ENCODE measurements around the gene RPS15.

RPS15 gene

DNA sequence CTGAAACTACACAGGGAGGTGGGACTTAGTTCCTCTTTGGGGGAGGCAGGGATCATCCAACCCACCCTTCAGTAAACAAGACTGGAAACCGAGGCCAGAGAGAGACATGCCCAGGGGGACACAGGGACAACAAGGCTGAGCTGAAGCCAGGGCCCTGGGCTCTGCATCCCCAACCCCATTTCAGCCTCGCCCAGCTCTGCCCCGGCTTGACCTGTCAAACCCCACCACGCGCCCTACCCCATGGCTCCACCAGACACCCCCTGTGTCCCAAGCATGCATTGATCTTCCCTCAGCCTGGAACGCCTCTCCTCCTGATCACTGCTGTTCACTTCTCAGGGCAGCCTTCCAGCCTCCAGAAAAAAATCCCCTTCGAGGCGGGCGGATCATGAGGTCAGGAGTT, 9.7 kb downstream of the RPS15 start:
- no CpG with 5 or more reads among the region's 9 CpGs for WGBS (ENCODE audit: extremely low coverage, insufficient coverage, insufficient read length)

DNA sequence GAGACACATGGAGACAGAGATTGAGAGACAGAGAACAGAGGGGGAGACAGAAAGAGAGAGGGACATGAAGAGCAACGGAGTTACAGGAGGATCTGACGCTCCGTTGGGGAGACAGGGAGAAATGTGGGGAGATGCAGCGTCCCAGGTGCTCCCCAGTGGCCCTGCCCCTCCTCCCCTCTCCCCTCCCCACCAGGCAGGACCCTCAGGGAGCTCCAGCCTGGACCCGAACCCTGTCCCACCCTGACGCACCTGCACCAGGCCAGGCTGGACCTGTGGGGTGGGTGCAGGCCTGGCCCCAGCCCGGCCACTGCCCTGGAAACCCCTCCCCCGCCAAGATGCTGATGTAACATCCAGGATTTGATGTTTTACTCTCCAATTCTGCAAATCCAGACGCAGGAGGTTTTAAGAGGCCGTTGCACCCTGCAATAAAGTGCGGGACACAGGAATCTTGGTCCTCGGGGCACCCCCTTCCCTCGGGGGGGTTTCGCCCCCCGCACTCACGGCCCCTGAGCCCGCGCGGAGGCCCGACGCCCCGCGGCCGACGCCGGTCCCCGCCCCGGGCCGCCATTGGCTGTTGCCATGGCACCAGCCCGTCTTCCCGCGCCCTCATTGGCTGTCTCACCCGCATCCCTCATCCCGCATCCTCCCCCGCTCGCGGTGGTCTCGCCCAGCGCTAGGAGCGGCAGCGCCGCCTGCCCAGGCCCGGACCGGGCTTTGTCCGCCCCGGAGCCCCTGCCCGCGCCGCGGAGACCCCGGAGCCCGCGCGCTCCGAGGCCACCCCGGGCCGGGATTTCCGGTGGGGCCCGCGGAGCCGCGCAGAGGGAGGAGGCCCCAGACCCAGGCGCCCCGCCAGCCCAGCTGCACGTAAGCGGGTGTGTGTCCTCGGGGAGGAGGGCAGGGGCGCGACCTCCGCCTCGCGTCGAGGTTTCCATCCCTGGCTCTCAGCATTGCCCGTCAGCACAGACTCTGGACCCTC, 11.6 kb downstream of the RPS15 start, which contains the start of gene APC2:
TSS of gene APC2 (plus strand) at position 655 of the 976 bp plus-strand sequence. CDS start 2,881 bp downstream, outside the sequence.
- no peak within 1 kb of the TSS for H3K27ac ChIP-seq (ENCODE audit: low read depth, low read length)
- H3K79me1 ChIP-seq (ENCODE audit: low read length), result no peaks in the 10 kb centered on the region
- no peak within 1 kb of the TSS for H4K8ac ChIP-seq (ENCODE audit: low read depth, low read length)
- H2BK120ac ChIP-seq (ENCODE audit: insufficient read depth, low read length, poor library complexity), result no peak within 1 kb of the TSS
- no peak within 1 kb of the TSS for H3K9ac ChIP-seq (ENCODE audit: low read length)
- H2BK12ac ChIP-seq (ENCODE audit: low read length), result no peak within 1 kb of the TSS
- peaks cover 12% of the 10 kb centered on the region for H3K9me3 ChIP-seq (ENCODE audit: insufficient read depth, low read depth, low read length)
- H3K18ac ChIP-seq (ENCODE audit: low read length), result no peak within 1 kb of the TSS
- H3K79me2 ChIP-seq (ENCODE audit: control insufficient read depth, insufficient read depth, low read length, poor library complexity), result no peaks in the 10 kb centered on the region
- H2BK5ac ChIP-seq (ENCODE audit: low read depth, low read length, poor library complexity), result no peak within 1 kb of the TSS
- H3K14ac ChIP-seq (ENCODE audit: low read length), result no peak within 1 kb of the TSS
- DNase-seq, result peak in 1 of 2 donors; percentile 33
- peaks cover 63% of the 10 kb centered on the region for H3K27me3 ChIP-seq (ENCODE audit: insufficient read depth, low read length)
- H2AK5ac ChIP-seq (ENCODE audit: low read length), result no peak within 1 kb of the TSS
- H3K4me1 ChIP-seq (ENCODE audit: control insufficient read depth in 1 of 2, insufficient read depth in 2 of 2, low read length in 2 of 2), result peaks cover 5 to 11% of the 10 kb centered on the region in 2 experiments
- no peak within 1 kb of the TSS for H3K4ac ChIP-seq (ENCODE audit: low read depth, low read length)
- H4K91ac ChIP-seq (ENCODE audit: low read depth, low read length), result no peak within 1 kb of the TSS
- H3K23ac ChIP-seq (ENCODE audit: low read length), result peak within 1 kb of the TSS; percentile 8
- H2AFZ ChIP-seq (ENCODE audit: insufficient read depth, low read length, poor library complexity), result no peak within 1 kb of the TSS
- no peaks in the 10 kb centered on the region for H3K36me3 ChIP-seq (ENCODE audit: control insufficient read depth in 1 of 2, insufficient read depth in 2 of 2, low read length in 2 of 2)
- no CpG with 5 or more reads among the region's 74 CpGs for WGBS (ENCODE audit: extremely low coverage, insufficient coverage, insufficient read length)
- no peak within 1 kb of the TSS for H3K4me3 ChIP-seq (ENCODE audit: low read depth, low read length)
- H4K12ac ChIP-seq (ENCODE audit: low read depth, low read length), result no peak within 1 kb of the TSS
- H3K4me2 ChIP-seq (ENCODE audit: low read length), result no peak within 1 kb of the TSS

More for the DNA sequence above, 9.7 kb downstream of the RPS15 start:
- peaks cover 63% of the 10 kb centered on the region for H3K27me3 ChIP-seq (ENCODE audit: insufficient read depth, low read length)
- no peak overlapping the region for H4K8ac ChIP-seq (ENCODE audit: low read depth, low read length)
- H3K79me2 ChIP-seq (ENCODE audit: control insufficient read depth, insufficient read depth, low read length, poor library complexity), result no peaks in the 10 kb centered on the region
- no peak overlapping the region for H2AK5ac ChIP-seq (ENCODE audit: low read length)
- H3K27ac ChIP-seq (ENCODE audit: low read depth, low read length), result no peak overlapping the region
- no peak overlapping the region for H4K12ac ChIP-seq (ENCODE audit: low read depth, low read length)
- H3K4ac ChIP-seq (ENCODE audit: low read depth, low read length), result no peak overlapping the region
- H3K4me1 ChIP-seq (ENCODE audit: control insufficient read depth in 1 of 2, insufficient read depth in 2 of 2, low read length in 2 of 2), result peaks cover 6 to 12% of the 10 kb centered on the region in 2 experiments
- H3K79me1 ChIP-seq (ENCODE audit: low read length), result no peaks in the 10 kb centered on the region
- no peak overlapping the region for H3K18ac ChIP-seq (ENCODE audit: low read length)
- H4K91ac ChIP-seq (ENCODE audit: low read depth, low read length), result no peak overlapping the region
- no peak overlapping the region for H2AFZ ChIP-seq (ENCODE audit: insufficient read depth, low read length, poor library complexity)
- H2BK12ac ChIP-seq (ENCODE audit: low read length), result no peak overlapping the region
- H2BK120ac ChIP-seq (ENCODE audit: insufficient read depth, low read length, poor library complexity), result no peak overlapping the region
- peaks cover 0 to 1% of the 10 kb centered on the region in 2 experiments for H3K36me3 ChIP-seq (ENCODE audit: control insufficient read depth in 1 of 2, insufficient read depth in 2 of 2, low read length in 2 of 2)
- no peak for DNase-seq
- no peak overlapping the region for H2BK5ac ChIP-seq (ENCODE audit: low read depth, low read length, poor library complexity)
- peaks cover 11% of the 10 kb centered on the region for H3K9me3 ChIP-seq (ENCODE audit: insufficient read depth, low read depth, low read length)
- H3K9ac ChIP-seq (ENCODE audit: low read length), result no peak overlapping the region
- H3K14ac ChIP-seq (ENCODE audit: low read length), result no peak overlapping the region
- H3K4me2 ChIP-seq (ENCODE audit: low read length), result no peak overlapping the region
- no peak overlapping the region for H3K23ac ChIP-seq (ENCODE audit: low read length)
- H3K4me3 ChIP-seq (ENCODE audit: low read depth, low read length), result no peak overlapping the region

DNA sequence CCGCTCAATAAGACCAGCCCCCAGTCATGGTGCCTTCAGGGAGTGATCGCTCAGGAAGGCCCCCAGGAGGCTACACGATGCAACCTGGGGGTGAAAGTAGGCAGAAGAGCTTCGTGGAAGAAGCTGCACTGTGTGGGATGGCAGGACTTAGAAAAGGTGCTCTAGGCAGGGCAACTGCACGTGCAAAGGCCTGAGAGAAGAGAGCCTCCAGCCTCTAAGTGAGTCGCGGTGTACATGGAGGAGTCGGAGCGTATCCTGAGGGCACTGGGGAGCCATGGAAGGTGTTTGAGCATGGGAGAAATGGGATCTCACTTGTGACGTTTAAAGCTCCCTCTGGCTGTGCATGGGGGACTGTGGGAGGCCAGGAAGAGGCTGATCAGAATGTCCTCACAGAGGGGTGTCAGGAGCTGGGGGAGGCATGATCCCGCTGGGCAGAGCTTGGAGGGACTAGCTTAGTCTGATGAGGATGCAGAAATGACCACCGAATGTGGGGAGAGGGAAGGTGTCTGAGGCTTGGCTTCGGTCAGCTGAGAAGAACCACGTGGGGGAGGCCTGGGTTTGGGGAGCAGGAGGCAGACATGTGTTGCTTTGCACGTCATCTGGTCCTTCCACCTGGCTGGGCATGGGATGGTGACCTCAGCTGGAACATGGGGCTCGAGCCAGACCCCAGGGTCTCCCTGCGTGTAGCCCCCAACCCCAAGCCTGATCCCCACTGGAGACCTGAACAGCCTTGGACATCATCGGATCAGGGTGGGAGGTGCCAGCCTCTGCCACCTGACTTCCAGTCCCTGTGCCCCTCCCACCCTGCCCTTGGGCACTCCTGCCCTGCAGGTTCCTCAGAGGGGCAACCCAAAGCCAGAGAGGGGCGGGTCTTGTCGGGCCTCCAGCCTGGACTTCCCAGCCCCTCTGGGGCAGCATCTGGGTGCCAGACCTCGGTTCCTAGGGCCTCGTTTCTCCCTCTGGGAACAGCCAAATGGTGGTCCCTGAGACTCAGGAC, 12.8 kb downstream of the RPS15 start:
- H3K23ac ChIP-seq (ENCODE audit: low read length), result no peak overlapping the region
- H4K12ac ChIP-seq (ENCODE audit: low read depth, low read length), result no peak overlapping the region
- H2AK5ac ChIP-seq (ENCODE audit: low read length), result no peak overlapping the region
- no peak for DNase-seq
- H2BK5ac ChIP-seq (ENCODE audit: low read depth, low read length, poor library complexity), result no peak overlapping the region
- no peak overlapping the region for H3K4ac ChIP-seq (ENCODE audit: low read depth, low read length)
- no CpG with 5 or more reads among the region's 22 CpGs for whole genome bisulfite sequencing (ENCODE audit: extremely low coverage, insufficient coverage, insufficient read length)
- no peaks in the 10 kb centered on the region for H3K79me2 ChIP-seq (ENCODE audit: control insufficient read depth, insufficient read depth, low read length, poor library complexity)
- no peak overlapping the region for H3K9ac ChIP-seq (ENCODE audit: low read length)
- peaks cover 0 to 5% of the 10 kb centered on the region in 2 experiments for H3K4me1 ChIP-seq (ENCODE audit: control insufficient read depth in 1 of 2, insufficient read depth in 2 of 2, low read length in 2 of 2)
- no peaks in the 10 kb centered on the region for H3K79me1 ChIP-seq (ENCODE audit: low read length)
- no peaks in the 10 kb centered on the region for H3K36me3 ChIP-seq (ENCODE audit: control insufficient read depth in 1 of 2, insufficient read depth in 2 of 2, low read length in 2 of 2)
- no peak overlapping the region for H3K4me2 ChIP-seq (ENCODE audit: low read length)
- H2BK12ac ChIP-seq (ENCODE audit: low read length), result no peak overlapping the region
- H2BK120ac ChIP-seq (ENCODE audit: insufficient read depth, low read length, poor library complexity), result no peak overlapping the region
- H3K27me3 ChIP-seq (ENCODE audit: insufficient read depth, low read length), result peaks cover 58% of the 10 kb centered on the region
- H4K91ac ChIP-seq (ENCODE audit: low read depth, low read length), result no peak overlapping the region
- no peak overlapping the region for H3K4me3 ChIP-seq (ENCODE audit: low read depth, low read length)
- no peak overlapping the region for H3K18ac ChIP-seq (ENCODE audit: low read length)
- H2AFZ ChIP-seq (ENCODE audit: insufficient read depth, low read length, poor library complexity), result no peak overlapping the region
- no peak overlapping the region for H3K27ac ChIP-seq (ENCODE audit: low read depth, low read length)
- peaks cover 18% of the 10 kb centered on the region for H3K9me3 ChIP-seq (ENCODE audit: insufficient read depth, low read depth, low read length)
- no peak overlapping the region for H3K14ac ChIP-seq (ENCODE audit: low read length)
- H4K8ac ChIP-seq (ENCODE audit: low read depth, low read length), result no peak overlapping the region

Measured in trophoblast cell (in vitro differentiated cells and primary cell).